ENCODE results near the gene NKX6-1. TPM values are rescaled to one million over a fixed set of nuclear protein-coding genes. Genes with fewer than 3 reads are reported as not detected.

NKX6-1 gene
- total RNA-seq, 1 experiment from 2014 or later = 0.09 TPM

DNA sequence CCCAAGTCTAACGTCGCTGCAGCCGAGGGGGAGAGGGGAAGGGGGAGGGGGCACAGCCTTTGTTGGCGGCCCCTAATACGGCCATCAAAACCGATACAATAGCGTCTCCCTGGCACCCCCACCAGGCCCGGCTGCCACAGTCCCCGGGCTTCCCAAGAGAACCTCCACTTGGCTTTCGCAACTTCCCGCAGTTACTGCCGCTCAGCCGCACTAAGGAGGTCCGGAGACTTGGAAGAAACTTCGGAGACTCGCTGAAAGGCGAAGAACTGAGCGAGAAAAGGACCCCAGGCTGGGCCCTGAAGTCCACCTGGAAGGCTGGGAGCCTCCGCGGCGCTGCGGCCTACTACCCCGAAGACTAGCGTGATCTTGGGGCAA, 2.8 kb downstream of the NKX6-1 start:
- H3K4me1 ChIP-seq (ENCODE audit: insufficient read depth, low read length) = no peaks in the 10 kb centered on the region
- H2BK120ac ChIP-seq (ENCODE audit: low read depth, low read length, poor library complexity, severe bottlenecking) = no peak overlapping the region
- no peaks in the 10 kb centered on the region for H4K20me1 ChIP-seq (ENCODE audit: control insufficient read depth, insufficient read depth, insufficient read length)
- no peak overlapping the region for H2BK20ac ChIP-seq (ENCODE audit: low read depth, low read length, poor library complexity, severe bottlenecking)
- TF ChIP-seq, protein P1, sequence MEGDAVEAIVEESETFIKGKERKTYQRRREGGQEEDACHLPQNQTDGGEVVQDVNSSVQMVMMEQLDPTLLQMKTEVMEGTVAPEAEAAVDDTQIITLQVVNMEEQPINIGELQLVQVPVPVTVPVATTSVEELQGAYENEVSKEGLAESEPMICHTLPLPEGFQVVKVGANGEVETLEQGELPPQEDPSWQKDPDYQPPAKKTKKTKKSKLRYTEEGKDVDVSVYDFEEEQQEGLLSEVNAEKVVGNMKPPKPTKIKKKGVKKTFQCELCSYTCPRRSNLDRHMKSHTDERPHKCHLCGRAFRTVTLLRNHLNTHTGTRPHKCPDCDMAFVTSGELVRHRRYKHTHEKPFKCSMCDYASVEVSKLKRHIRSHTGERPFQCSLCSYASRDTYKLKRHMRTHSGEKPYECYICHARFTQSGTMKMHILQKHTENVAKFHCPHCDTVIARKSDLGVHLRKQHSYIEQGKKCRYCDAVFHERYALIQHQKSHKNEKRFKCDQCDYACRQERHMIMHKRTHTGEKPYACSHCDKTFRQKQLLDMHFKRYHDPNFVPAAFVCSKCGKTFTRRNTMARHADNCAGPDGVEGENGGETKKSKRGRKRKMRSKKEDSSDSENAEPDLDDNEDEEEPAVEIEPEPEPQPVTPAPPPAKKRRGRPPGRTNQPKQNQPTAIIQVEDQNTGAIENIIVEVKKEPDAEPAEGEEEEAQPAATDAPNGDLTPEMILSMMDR (conservative IDR thresholded peaks at IDR 0.05) = no peak
- H3K18ac ChIP-seq (ENCODE audit: insufficient read length, low read depth, low read length) = no peak overlapping the region
- H3K79me1 ChIP-seq (ENCODE audit: insufficient read depth, low read depth, low read length, poor library complexity, severe bottlenecking) = no peaks in the 10 kb centered on the region
- H3K27me3 ChIP-seq (ENCODE audit: insufficient read depth, low read length) = peaks cover 79% of the 10 kb centered on the region
- no peak overlapping the region for H3K14ac ChIP-seq (ENCODE audit: insufficient read depth, low read length)
- no peak overlapping the region for H3K23ac ChIP-seq (ENCODE audit: insufficient read length, low read depth, low read length)
- no peak overlapping the region for H3K4ac ChIP-seq (ENCODE audit: low read depth, low read length)
- no peak overlapping the region for H2AFZ ChIP-seq (ENCODE audit: low read length)
- no peak overlapping the region for H3K27ac ChIP-seq (ENCODE audit: insufficient read length, low read depth, low read length)
- no peak overlapping the region for H2AK5ac ChIP-seq (ENCODE audit: insufficient read length, low read length)
- Mint-ChIP-seq H3K4me1 (peaks cover 45 to 62% of the 10 kb centered on the region in 2 experiments), H3K4me3 (peak overlapping the region in 1 of 2 experiments; percentile 82; a peak in 4 of 5 replicates), H3K9me3 (no peaks in the 10 kb centered on the region; a peak in 1 of 5 replicates), H3K36me3 (ENCODE audit: insufficient read depth in 1 of 3, low read depth in 3 of 3) (no peaks in the 10 kb centered on the region; a peak in 1 of 7 replicates), H3K27ac (peak overlapping the region in 1 of 3 experiments; percentile 22; a peak in 1 of 7 replicates), H3K27me3 (ENCODE audit: low read depth) (peaks cover 98% of the 10 kb centered on the region)
- H4K8ac ChIP-seq (replicated peaks; ENCODE audit: insufficient read length, low read depth, low read length) = no peak overlapping the region
- no peak overlapping the region for H2BK15ac ChIP-seq (ENCODE audit: low read depth, low read length)
- no peak overlapping the region for H2BK5ac ChIP-seq (ENCODE audit: insufficient read length, low read length)
- DNase-seq = peak; percentile 62
- no peaks in the 10 kb centered on the region for H3K9me3 ChIP-seq (ENCODE audit: control insufficient read depth, low read depth, low read length)
- no peaks in the 10 kb centered on the region for H3K79me2 ChIP-seq (ENCODE audit: insufficient read depth, low read length)
- no peak overlapping the region for H4K91ac ChIP-seq (ENCODE audit: insufficient read length, low read depth, low read length)
- no peak overlapping the region for H4K5ac ChIP-seq (ENCODE audit: insufficient read length, low read depth, low read length)
- no peak overlapping the region for H3T11ph ChIP-seq (ENCODE audit: low read length)
- no peak overlapping the region for H3K56ac ChIP-seq (ENCODE audit: insufficient read length, low read depth, low read length)
- H2BK12ac ChIP-seq (ENCODE audit: insufficient read length, low read depth, low read length) = no peak overlapping the region
- H3K4me2 ChIP-seq (ENCODE audit: insufficient read depth, insufficient read length, low read length) = peak overlapping the region; percentile 47
- peaks cover 28% of the 10 kb centered on the region for H3K23me2 ChIP-seq (ENCODE audit: insufficient read length, low read depth, low read length, poor library complexity, severe bottlenecking)
- no peak overlapping the region for H3K9ac ChIP-seq (ENCODE audit: extremely low read depth, insufficient read length, low read length)
- no CpG with 5 or more reads among the region's 24 CpGs for WGBS (ENCODE audit: extremely low coverage, insufficient read length, low lambda C conversion rate)
